ENCODE measurements around the gene CCN2. TPM values are rescaled to one million over a fixed set of nuclear protein-coding genes. Genes with fewer than 3 reads are reported as not detected.

Gene CCN2
- total RNA-seq, 1 experiment from 2014 or later, result 67.8 TPM

GRCh38 chr6:132000296-132000695 lies 49.1 kb upstream of the CCN2 start:
- H3K9me3 Mint-ChIP-seq, result peaks cover 26% of the 10 kb centered on the region
- ChIA-PET CTCF (interaction anchor here (0.5 kb wide), 1 partner anchor 9 kb away, joined by 4 read pairs; no protein-coding TSS in a partner anchor), POLR2A (no interaction called here)
- TF ChIP-seq RELA (CRISPR knock-in tag; IDR thresholded peaks at IDR 0.05; ENCODE audit: borderline replicate concordance) (no peak), TEAD1 (CRISPR knock-in tag; IDR thresholded peaks at IDR 0.05) (no peak), ZSCAN18 (CRISPR knock-in tag; IDR thresholded peaks at IDR 0.05) (no peak), ZNF219 (CRISPR knock-in tag; IDR thresholded peaks at IDR 0.05; ENCODE audit: borderline replicate concordance) (no peak), PREB (CRISPR knock-in tag; IDR thresholded peaks at IDR 0.05; ENCODE audit: borderline replicate concordance) (no peak), ESRRA (CRISPR knock-in tag; IDR thresholded peaks at IDR 0.05; ENCODE audit: borderline replicate concordance) (no peak), SMAD3 (CRISPR knock-in tag; IDR thresholded peaks at IDR 0.05; ENCODE audit: borderline replicate concordance) (no peak), ZNF416 (CRISPR knock-in tag; IDR thresholded peaks at IDR 0.05) (no peak), EMX1 (CRISPR knock-in tag; IDR thresholded peaks at IDR 0.05) (no peak), RORB (CRISPR knock-in tag; IDR thresholded peaks at IDR 0.05) (no peak), TCF7 (CRISPR knock-in tag; IDR thresholded peaks at IDR 0.05; ENCODE audit: low read depth) (no peak)
- TF ChIP-seq, protein P1, sequence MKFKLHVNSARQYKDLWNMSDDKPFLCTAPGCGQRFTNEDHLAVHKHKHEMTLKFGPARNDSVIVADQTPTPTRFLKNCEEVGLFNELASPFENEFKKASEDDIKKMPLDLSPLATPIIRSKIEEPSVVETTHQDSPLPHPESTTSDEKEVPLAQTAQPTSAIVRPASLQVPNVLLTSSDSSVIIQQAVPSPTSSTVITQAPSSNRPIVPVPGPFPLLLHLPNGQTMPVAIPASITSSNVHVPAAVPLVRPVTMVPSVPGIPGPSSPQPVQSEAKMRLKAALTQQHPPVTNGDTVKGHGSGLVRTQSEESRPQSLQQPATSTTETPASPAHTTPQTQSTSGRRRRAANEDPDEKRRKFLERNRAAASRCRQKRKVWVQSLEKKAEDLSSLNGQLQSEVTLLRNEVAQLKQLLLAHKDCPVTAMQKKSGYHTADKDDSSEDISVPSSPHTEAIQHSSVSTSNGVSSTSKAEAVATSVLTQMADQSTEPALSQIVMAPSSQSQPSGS (CRISPR knock-in tag; IDR thresholded peaks at IDR 0.05; ENCODE audit: borderline replicate concordance, low read depth), result no peak
- TF ChIP-seq, protein P2, sequence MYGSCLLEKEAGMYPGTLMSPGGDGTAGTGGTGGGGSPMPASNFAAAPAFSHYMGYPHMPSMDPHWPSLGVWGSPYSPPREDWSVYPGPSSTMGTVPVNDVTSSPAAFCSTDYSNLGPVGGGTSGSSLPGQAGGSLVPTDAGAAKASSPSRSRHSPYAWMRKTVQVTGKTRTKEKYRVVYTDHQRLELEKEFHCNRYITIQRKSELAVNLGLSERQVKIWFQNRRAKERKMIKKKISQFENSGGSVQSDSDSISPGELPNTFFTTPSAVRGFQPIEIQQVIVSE (CRISPR knock-in tag; IDR thresholded peaks at IDR 0.05; ENCODE audit: borderline replicate concordance), result no peak
- TF ChIP-seq, protein P3, sequence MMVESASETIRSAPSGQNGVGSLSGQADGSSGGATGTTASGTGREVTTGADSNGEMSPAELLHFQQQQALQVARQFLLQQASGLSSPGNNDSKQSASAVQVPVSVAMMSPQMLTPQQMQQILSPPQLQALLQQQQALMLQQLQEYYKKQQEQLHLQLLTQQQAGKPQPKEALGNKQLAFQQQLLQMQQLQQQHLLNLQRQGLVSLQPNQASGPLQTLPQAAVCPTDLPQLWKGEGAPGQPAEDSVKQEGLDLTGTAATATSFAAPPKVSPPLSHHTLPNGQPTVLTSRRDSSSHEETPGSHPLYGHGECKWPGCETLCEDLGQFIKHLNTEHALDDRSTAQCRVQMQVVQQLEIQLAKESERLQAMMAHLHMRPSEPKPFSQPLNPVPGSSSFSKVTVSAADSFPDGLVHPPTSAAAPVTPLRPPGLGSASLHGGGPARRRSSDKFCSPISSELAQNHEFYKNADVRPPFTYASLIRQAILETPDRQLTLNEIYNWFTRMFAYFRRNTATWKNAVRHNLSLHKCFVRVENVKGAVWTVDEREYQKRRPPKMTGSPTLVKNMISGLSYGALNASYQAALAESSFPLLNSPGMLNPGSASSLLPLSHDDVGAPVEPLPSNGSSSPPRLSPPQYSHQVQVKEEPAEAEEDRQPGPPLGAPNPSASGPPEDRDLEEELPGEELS (CRISPR knock-in tag; IDR thresholded peaks at IDR 0.05), result no peak
- DNase-seq (ENCODE audit: low spot score), result no peak
- no peak overlapping the region for H3K27ac Mint-ChIP-seq
- ATAC-seq, result no peak
- H3K36me3 Mint-ChIP-seq, result peaks cover 25% of the 10 kb centered on the region
- H3K27me3 Mint-ChIP-seq (ENCODE audit: low read depth), result peaks cover 5% of the 10 kb centered on the region
- no peak overlapping the region for H3K4me3 Mint-ChIP-seq
- H3K4me1 Mint-ChIP-seq, result peaks cover 15% of the 10 kb centered on the region

DNA sequence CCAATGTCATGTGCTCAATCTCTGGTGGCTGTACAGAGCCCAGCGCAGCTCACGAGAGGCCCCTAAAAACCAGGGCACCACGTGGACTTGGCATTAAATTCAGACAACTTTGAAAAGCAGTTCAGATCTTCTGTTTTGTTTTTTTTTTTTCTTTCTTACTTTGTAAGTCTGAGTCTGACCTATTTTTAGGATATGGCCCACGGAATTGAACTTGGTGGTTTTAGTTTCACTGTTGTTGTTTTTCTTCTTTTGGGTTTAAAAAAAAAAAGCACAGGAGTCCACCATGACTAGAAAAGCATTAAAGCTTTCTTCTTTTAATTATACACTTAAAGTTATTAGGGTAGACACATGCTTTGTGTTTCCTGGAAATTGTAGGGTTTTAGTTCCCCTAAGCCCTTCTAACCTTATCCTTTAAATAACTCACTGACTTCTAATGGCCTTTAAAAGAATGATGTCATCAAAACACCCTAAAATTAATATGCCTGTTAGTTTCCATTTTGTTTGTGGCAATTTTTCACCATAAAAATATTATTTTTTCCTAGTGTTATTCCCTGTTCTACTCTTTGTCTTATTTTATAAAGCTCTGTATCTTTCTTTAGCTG lies 48.5 kb upstream of the CCN2 start:
- ChIA-PET POLR2A (no interaction called here), CTCF (interaction anchor here (0.5 kb wide), 2 partner anchors 8 to 799 kb away, joined by 3 to 4 read pairs; partner anchors contain the start of gene SLC18B1)
- peaks cover 24% of the 10 kb centered on the region for H3K9me3 Mint-ChIP-seq
- H3K27ac Mint-ChIP-seq, result no peak overlapping the region
- DNase-seq (ENCODE audit: low spot score) (no peak), ATAC-seq (no peak)
- H3K4me3 Mint-ChIP-seq, result no peak overlapping the region
- H3K4me1 Mint-ChIP-seq, result peaks cover 14% of the 10 kb centered on the region
- H3K36me3 Mint-ChIP-seq, result peaks cover 23% of the 10 kb centered on the region
- H3K27me3 Mint-ChIP-seq (ENCODE audit: low read depth), result peaks cover 4% of the 10 kb centered on the region
- TF ChIP-seq NFE2L1 (CRISPR knock-in tag; IDR thresholded peaks at IDR 0.05) (no peak), MLX (CRISPR knock-in tag; IDR thresholded peaks at IDR 0.05) (no peak), ZSCAN18 (CRISPR knock-in tag; IDR thresholded peaks at IDR 0.05) (no peak), NFATC4 (CRISPR knock-in tag; IDR thresholded peaks at IDR 0.05) (no peak), SP1 (CRISPR knock-in tag; conservative IDR thresholded peaks at IDR 0.05) (no peak), USF1 (CRISPR knock-in tag; IDR thresholded peaks at IDR 0.05) (no peak), PREB (CRISPR knock-in tag; IDR thresholded peaks at IDR 0.05; ENCODE audit: borderline replicate concordance) (no peak), JUN (CRISPR knock-in tag; IDR thresholded peaks at IDR 0.05) (no peak)
- TF ChIP-seq, protein P4, sequence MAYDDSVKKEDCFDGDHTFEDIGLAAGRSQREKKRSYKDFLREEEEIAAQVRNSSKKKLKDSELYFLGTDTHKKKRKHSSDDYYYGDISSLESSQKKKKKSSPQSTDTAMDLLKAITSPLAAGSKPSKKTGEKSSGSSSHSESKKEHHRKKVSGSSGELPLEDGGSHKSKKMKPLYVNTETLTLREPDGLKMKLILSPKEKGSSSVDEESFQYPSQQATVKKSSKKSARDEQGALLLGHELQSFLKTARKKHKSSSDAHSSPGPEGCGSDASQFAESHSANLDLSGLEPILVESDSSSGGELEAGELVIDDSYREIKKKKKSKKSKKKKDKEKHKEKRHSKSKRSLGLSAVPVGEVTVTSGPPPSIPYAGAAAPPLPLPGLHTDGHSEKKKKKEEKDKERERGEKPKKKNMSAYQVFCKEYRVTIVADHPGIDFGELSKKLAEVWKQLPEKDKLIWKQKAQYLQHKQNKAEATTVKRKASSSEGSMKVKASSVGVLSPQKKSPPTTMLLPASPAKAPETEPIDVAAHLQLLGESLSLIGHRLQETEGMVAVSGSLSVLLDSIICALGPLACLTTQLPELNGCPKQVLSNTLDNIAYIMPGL (CRISPR knock-in tag; IDR thresholded peaks at IDR 0.05), result no peak
